ENCODE data around the gene TMEM183A.

The TMEM183A gene

DNA sequence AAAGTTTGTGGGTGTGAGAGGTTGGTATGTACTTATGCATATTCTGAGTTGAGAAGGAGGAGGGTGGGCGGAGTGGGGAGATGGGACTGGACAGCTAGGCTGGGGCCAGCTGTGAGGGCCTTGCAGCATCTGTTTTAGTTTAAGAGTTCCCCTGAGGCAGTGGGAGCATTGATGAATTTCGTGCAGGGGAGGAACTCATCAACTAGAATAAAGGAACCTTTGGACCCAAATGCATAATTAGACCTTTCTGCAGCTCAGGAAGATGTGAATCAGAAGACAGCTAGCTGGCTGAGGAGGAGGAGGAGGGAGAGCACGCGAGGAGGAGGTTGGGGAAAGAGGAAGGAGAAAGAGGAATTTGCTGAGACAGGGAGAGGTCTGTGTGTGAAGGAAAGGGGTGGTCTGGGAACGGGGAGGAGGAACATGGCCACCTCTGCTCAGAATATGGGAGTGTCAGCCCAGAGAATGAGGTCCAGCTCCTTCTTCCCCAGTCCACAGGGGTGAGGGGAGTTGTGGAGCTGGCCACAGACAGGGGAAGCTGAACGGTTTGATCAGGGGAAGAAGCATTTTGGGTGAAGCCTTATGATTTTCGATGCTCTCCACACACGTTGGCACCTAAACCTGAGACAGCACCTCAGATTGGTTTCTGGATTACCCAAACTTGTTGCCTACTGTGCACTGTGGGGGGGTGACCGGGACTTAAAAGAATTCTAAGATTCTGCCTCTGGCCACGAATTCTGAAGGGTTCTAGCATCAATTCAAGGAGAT, 50.9 kb downstream of the TMEM183A start:
- H3K27me3 ChIP-seq (ENCODE audit: control insufficient read depth in 1 of 2, insufficient read depth in 2 of 2, low read length in 2 of 2): no peaks in the 10 kb centered on the region

DNA sequence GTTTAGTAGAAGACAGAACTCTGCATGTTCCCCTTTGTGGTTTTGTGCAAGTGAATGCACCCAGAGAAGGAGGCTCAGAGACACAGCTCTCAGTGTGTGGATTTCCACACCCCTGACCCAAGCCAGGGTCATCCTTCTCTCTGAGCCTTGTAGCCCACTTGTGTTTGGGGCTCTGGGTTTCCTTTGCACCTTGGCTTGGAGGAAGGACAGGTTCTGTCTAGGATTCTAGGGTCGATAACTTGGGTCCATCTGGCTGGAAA, 51.4 kb downstream of the TMEM183A start:
- Histone ChIP-seq H3K9ac (ENCODE audit: low read length in 2 of 2) (no peak overlapping the region), H3K27ac (ENCODE audit: low read length) (no peak overlapping the region), H3K4me3 (ENCODE audit: low read length in 2 of 2) (no peak overlapping the region), H3K9me3 (ENCODE audit: control insufficient read depth in 2 of 2, low read length in 2 of 2) (no peaks in the 10 kb centered on the region), H3K4me1 (ENCODE audit: control insufficient read depth, insufficient read depth, low read length) (no peaks in the 10 kb centered on the region), H3K36me3 (ENCODE audit: control insufficient read depth in 2 of 2, insufficient read depth in 2 of 2, low read length in 2 of 2) (peaks cover 0 to 4% of the 10 kb centered on the region in 2 donors), H3K27me3 (ENCODE audit: control insufficient read depth in 1 of 2, insufficient read depth in 2 of 2, low read length in 2 of 2) (no peaks in the 10 kb centered on the region)

More for the DNA sequence above, 50.9 kb downstream of the TMEM183A start:
- peaks cover 0 to 4% of the 10 kb centered on the region in 2 donors for H3K36me3 ChIP-seq (ENCODE audit: control insufficient read depth in 2 of 2, insufficient read depth in 2 of 2, low read length in 2 of 2)
- no peak overlapping the region for H3K9ac ChIP-seq (ENCODE audit: low read length in 2 of 2)
- no peak overlapping the region for H3K27ac ChIP-seq (ENCODE audit: low read length)
- H3K4me1 ChIP-seq (ENCODE audit: control insufficient read depth, insufficient read depth, low read length): no peaks in the 10 kb centered on the region
- no peak overlapping the region for H3K4me3 ChIP-seq (ENCODE audit: low read length in 2 of 2)
- H3K9me3 ChIP-seq (ENCODE audit: control insufficient read depth in 2 of 2, low read length in 2 of 2): no peaks in the 10 kb centered on the region

DNA sequence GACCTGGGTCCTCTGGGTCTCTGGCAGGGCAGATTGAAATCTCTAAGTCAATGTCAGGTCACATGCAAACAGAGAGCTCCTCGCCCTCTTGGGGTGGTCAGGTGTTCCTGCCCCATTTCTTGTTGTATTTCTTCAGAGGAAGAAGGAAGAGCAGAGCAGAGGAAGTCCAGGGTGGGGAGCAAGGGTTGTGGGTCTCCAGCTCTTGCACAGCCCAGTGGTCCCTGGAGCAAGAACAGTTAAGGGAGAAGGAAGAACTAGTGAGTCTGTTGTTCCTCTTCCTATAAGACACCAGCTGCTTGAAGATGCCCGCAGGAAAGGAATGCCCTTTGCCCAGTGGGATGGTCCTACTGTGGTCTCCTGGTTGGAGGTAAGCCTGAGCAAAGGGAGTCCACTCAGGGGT, 52.3 kb downstream of the TMEM183A start:
- no peaks in the 10 kb centered on the region for H3K9me3 ChIP-seq (ENCODE audit: control insufficient read depth in 2 of 2, low read length in 2 of 2)
- no peak overlapping the region for H3K27ac ChIP-seq (ENCODE audit: low read length)
- H3K27me3 ChIP-seq (ENCODE audit: control insufficient read depth in 1 of 2, insufficient read depth in 2 of 2, low read length in 2 of 2): no peaks in the 10 kb centered on the region
- H3K4me1 ChIP-seq (ENCODE audit: control insufficient read depth, insufficient read depth, low read length): no peaks in the 10 kb centered on the region
- no peak overlapping the region for H3K4me3 ChIP-seq (ENCODE audit: low read length in 2 of 2)
- H3K36me3 ChIP-seq (ENCODE audit: control insufficient read depth in 2 of 2, insufficient read depth in 2 of 2, low read length in 2 of 2): peaks cover 0 to 4% of the 10 kb centered on the region in 2 donors
- H3K9ac ChIP-seq (ENCODE audit: low read length in 2 of 2): no peak overlapping the region

DNA sequence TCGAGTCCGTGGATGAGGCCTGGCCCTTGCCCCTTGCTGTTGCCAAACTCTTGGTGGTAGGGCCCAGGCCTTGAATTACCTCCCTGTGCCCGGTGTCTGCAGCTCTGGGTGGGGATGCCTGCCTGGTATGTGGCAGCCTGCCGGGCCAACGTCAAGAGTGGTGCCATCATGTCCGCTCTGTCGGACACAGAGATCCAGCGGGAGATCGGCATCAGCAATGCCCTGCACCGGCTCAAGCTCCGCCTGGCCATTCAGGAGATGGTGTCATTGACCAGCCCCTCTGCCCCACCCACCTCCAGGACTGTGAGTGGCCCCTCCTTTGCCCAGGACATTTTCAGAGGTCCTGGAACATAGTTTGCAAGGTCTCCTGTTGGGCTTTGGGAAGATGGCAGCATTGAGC, 52.9 kb downstream of the TMEM183A start:
- no peaks in the 10 kb centered on the region for H3K4me1 ChIP-seq (ENCODE audit: control insufficient read depth, insufficient read depth, low read length)
- H3K27ac ChIP-seq (ENCODE audit: low read length): no peak overlapping the region
- H3K9me3 ChIP-seq (ENCODE audit: control insufficient read depth in 2 of 2, low read length in 2 of 2): no peaks in the 10 kb centered on the region
- H3K4me3 ChIP-seq (ENCODE audit: low read length in 2 of 2): no peak overlapping the region
- no peaks in the 10 kb centered on the region for H3K27me3 ChIP-seq (ENCODE audit: control insufficient read depth in 1 of 2, insufficient read depth in 2 of 2, low read length in 2 of 2)
- no peak overlapping the region for H3K9ac ChIP-seq (ENCODE audit: low read length in 2 of 2)
- peaks cover 0 to 4% of the 10 kb centered on the region in 2 donors for H3K36me3 ChIP-seq (ENCODE audit: control insufficient read depth in 2 of 2, insufficient read depth in 2 of 2, low read length in 2 of 2)

DNA sequence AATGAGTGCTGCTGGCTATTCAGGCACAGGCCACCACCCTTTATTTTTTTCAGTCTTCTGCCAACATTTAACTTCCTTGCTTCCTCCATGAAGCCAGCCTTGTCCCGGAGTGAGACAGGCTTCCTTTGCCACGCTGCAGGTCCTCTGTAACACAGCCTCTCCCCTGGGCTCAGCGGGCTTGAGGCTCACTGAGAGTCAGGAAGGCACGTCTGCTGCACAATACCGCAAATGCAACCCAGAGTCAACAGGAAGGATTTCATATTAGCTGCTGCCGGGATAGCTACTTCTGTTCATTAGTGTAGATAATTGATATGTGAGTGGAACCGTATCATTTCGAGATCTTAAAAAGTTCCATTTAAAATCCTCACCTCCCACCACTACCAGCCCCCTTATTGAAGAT, 56.1 kb downstream of the TMEM183A start:
- Histone ChIP-seq H3K9me3 (ENCODE audit: control insufficient read depth in 2 of 2, low read length in 2 of 2) (no peaks in the 10 kb centered on the region), H3K9ac (ENCODE audit: low read length in 2 of 2) (no peak overlapping the region), H3K4me1 (ENCODE audit: control insufficient read depth, insufficient read depth, low read length) (peaks cover 9% of the 10 kb centered on the region), H3K27ac (ENCODE audit: low read length) (no peak overlapping the region), H3K36me3 (ENCODE audit: control insufficient read depth in 2 of 2, insufficient read depth in 2 of 2, low read length in 2 of 2) (no peaks in the 10 kb centered on the region), H3K4me3 (ENCODE audit: low read length in 2 of 2) (no peak overlapping the region), H3K27me3 (ENCODE audit: control insufficient read depth in 1 of 2, insufficient read depth in 2 of 2, low read length in 2 of 2) (no peaks in the 10 kb centered on the region)

DNA sequence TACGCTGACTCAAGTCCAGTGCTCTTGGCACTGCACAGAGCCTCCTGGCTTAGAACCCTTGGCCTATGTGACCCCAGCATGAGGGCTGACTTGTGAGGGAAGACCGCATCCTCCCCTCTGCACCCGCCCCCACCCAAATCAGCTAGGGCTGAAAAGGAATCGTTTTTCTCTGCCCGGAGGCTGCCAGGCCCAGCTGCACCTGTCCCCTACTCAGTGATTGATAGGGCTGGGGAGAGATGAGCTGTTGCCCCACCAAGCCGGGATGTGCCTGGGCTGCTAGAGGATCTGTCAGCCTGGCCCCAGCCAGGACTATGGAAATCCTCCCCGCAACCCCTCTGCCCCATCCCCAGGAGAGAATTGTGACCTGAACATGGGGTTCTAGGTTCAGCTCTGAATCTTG, 58.0 kb downstream of the TMEM183A start:
- no peaks in the 10 kb centered on the region for H3K9me3 ChIP-seq (ENCODE audit: control insufficient read depth in 2 of 2, low read length in 2 of 2)
- no peaks in the 10 kb centered on the region for H3K27me3 ChIP-seq (ENCODE audit: control insufficient read depth in 1 of 2, insufficient read depth in 2 of 2, low read length in 2 of 2)
- H3K4me1 ChIP-seq (ENCODE audit: control insufficient read depth, insufficient read depth, low read length): peaks cover 16% of the 10 kb centered on the region
- no peak overlapping the region for H3K9ac ChIP-seq (ENCODE audit: low read length in 2 of 2)
- H3K27ac ChIP-seq (ENCODE audit: low read length): no peak overlapping the region
- H3K36me3 ChIP-seq (ENCODE audit: control insufficient read depth in 2 of 2, insufficient read depth in 2 of 2, low read length in 2 of 2): no peaks in the 10 kb centered on the region
- no peak overlapping the region for H3K4me3 ChIP-seq (ENCODE audit: low read length in 2 of 2)

DNA sequence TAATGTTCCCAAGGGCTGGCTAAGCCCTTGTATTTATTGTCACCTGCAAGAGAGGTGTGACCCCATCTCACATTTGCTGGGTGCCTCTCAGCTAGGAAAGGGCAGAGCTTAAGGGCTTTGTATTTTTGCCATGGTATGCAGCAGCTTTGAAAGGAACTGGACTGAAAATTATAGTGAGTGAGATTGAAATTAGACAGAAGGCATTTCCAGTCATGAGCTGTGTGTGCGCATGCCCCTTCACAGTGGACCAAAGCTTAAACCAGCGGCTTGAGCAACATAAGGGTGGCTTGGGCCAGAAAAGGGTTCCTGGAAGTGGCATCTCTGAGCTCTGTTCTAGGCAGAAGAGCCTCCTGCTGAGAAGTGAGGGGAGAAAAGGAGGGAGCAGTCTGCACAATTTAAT, 58.8 kb downstream of the TMEM183A start:
- Histone ChIP-seq H3K27me3 (ENCODE audit: control insufficient read depth in 1 of 2, insufficient read depth in 2 of 2, low read length in 2 of 2) (no peaks in the 10 kb centered on the region), H3K9me3 (ENCODE audit: control insufficient read depth in 2 of 2, low read length in 2 of 2) (no peaks in the 10 kb centered on the region), H3K4me1 (ENCODE audit: control insufficient read depth, insufficient read depth, low read length) (peaks cover 16% of the 10 kb centered on the region), H3K4me3 (ENCODE audit: low read length in 2 of 2) (no peak overlapping the region), H3K36me3 (ENCODE audit: control insufficient read depth in 2 of 2, insufficient read depth in 2 of 2, low read length in 2 of 2) (no peaks in the 10 kb centered on the region), H3K27ac (ENCODE audit: low read length) (no peak overlapping the region), H3K9ac (ENCODE audit: low read length in 2 of 2) (no peak overlapping the region)

DNA sequence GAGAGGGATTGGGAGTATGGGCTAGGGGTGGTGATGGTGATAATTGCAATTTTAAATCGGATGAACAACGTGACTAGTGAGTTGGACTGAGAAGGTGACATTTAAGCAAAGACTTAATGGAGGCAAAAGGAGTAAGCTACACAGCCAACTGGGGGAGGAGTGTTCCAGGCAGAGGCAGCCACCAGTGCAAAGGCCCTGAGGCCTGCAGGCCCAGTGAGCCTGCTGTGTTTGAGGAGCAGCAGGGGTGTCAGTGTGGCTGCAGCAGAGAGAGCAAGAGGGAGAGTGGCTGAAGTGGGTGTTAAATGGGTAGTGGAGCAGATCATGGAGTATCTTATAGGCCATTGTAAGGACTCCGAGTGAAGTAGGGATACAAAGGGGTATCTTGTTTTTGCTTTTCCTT, 59.8 kb downstream of the TMEM183A start:
- no peaks in the 10 kb centered on the region for H3K27me3 ChIP-seq (ENCODE audit: control insufficient read depth in 1 of 2, insufficient read depth in 2 of 2, low read length in 2 of 2)
- H3K9ac ChIP-seq (ENCODE audit: low read length in 2 of 2): no peak overlapping the region
- H3K9me3 ChIP-seq (ENCODE audit: control insufficient read depth in 2 of 2, low read length in 2 of 2): no peaks in the 10 kb centered on the region
- H3K4me1 ChIP-seq (ENCODE audit: control insufficient read depth, insufficient read depth, low read length): peaks cover 16% of the 10 kb centered on the region
- H3K27ac ChIP-seq (ENCODE audit: low read length): no peak overlapping the region
- no peak overlapping the region for H3K4me3 ChIP-seq (ENCODE audit: low read length in 2 of 2)
- no peaks in the 10 kb centered on the region for H3K36me3 ChIP-seq (ENCODE audit: control insufficient read depth in 2 of 2, insufficient read depth in 2 of 2, low read length in 2 of 2)

DNA sequence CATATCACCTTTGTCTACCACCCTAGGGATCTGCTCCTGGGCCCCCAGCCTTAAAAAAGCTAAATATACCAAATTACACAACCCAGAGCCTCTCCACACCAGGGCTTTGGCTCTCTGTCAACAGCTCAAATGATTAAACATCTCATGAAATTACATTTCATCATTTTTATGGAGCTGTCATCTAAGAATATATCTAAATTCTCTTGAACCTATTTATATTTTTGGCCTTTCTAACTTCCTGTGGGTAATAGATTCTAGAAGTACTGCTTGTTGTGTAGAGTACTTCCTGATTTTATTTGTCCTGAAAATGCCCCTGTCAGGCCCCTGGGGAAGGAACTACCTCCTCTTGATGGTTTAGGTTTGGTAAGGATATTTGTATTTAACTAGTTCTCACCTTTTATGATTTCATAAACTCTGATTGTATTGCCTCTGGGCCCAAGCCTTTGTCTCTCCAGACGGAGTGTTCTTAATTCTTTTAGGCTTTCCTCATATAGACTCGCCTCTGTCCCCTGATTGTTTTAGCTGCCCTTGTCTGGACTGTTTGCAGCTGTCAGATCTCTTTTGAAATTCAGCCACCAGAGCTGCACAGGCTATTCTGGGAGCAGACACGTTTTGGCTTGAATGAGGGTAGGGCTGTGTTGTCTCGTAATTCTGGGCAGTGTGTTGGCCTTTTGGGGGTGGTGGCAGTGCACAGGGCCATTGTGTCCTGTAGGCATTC, 62.0 kb downstream of the TMEM183A start:
- Histone ChIP-seq H3K9ac (ENCODE audit: low read length in 2 of 2) (peak overlapping the region in 1 of 2 donors; percentile 47), H3K27me3 (ENCODE audit: control insufficient read depth in 1 of 2, insufficient read depth in 2 of 2, low read length in 2 of 2) (no peaks in the 10 kb centered on the region), H3K4me1 (ENCODE audit: control insufficient read depth, insufficient read depth, low read length) (peaks cover 16% of the 10 kb centered on the region), H3K36me3 (ENCODE audit: control insufficient read depth in 2 of 2, insufficient read depth in 2 of 2, low read length in 2 of 2) (no peaks in the 10 kb centered on the region), H3K4me3 (ENCODE audit: low read length in 2 of 2) (peak overlapping the region in 1 of 2 donors; percentile 20), H3K9me3 (ENCODE audit: control insufficient read depth in 2 of 2, low read length in 2 of 2) (no peaks in the 10 kb centered on the region), H3K27ac (ENCODE audit: low read length) (peak overlapping the region; percentile 1)

DNA sequence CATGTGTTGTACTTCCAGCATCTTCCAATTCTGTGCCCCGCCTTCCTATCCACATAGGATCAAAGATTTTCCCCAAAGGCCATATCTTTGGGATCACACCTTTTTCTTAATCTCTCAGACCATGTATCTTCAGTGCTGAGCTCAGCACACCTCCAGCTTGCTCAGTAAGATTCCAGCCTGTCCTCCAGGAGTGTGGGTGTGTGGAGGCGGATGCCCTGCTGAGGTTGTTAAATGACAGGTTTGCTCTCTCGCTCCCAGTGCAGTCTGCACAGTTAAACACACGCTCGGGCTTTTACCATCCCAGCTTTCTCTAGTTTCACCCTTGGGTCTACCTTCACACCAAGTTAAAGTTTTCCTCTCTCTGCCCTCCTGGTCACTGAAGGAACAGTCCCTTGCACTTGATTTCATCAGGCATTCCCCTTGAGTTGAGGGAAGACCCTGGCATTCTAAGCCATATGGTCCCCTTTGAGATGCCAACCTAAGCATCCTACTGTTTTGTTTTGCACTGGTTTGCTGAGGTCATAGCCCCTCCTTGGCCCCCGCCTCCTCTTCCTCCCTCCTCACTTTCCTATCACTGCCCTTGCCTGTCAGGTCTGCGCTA, 64.9 kb downstream of the TMEM183A start:
- no peak overlapping the region for H3K4me3 ChIP-seq (ENCODE audit: low read length in 2 of 2)
- peaks cover 22% of the 10 kb centered on the region for H3K4me1 ChIP-seq (ENCODE audit: control insufficient read depth, insufficient read depth, low read length)
- no peaks in the 10 kb centered on the region for H3K36me3 ChIP-seq (ENCODE audit: control insufficient read depth in 2 of 2, insufficient read depth in 2 of 2, low read length in 2 of 2)
- no peak overlapping the region for H3K27ac ChIP-seq (ENCODE audit: low read length)
- no peak overlapping the region for H3K9ac ChIP-seq (ENCODE audit: low read length in 2 of 2)
- H3K9me3 ChIP-seq (ENCODE audit: control insufficient read depth in 2 of 2, low read length in 2 of 2): no peaks in the 10 kb centered on the region
- peaks cover 4 to 7% of the 10 kb centered on the region in 2 donors for H3K27me3 ChIP-seq (ENCODE audit: control insufficient read depth in 1 of 2, insufficient read depth in 2 of 2, low read length in 2 of 2)

DNA sequence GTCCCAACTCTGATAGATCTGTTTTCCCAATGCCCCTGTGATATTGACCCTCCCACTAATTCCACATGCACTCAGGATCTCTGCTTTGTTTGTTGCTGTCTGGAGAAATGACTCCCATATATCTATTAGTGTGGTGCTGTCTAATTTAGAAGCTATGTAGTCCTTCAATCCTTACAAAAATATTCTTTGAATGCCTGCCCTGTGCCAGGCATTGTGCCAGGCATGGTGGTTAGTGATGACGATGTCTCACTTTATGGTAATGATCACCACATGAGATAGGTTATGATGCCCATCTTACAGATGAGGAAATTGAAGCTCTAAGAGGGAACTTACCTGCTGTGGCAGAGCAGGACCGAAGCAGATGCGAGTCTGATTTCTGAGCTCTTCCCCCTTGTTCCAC, 65.7 kb downstream of the TMEM183A start:
- no peaks in the 10 kb centered on the region for H3K36me3 ChIP-seq (ENCODE audit: control insufficient read depth in 2 of 2, insufficient read depth in 2 of 2, low read length in 2 of 2)
- H3K27me3 ChIP-seq (ENCODE audit: control insufficient read depth in 1 of 2, insufficient read depth in 2 of 2, low read length in 2 of 2): peaks cover 4 to 7% of the 10 kb centered on the region in 2 donors
- no peak overlapping the region for H3K27ac ChIP-seq (ENCODE audit: low read length)
- H3K4me3 ChIP-seq (ENCODE audit: low read length in 2 of 2): no peak overlapping the region
- H3K9me3 ChIP-seq (ENCODE audit: control insufficient read depth in 2 of 2, low read length in 2 of 2): no peaks in the 10 kb centered on the region
- peaks cover 17% of the 10 kb centered on the region for H3K4me1 ChIP-seq (ENCODE audit: control insufficient read depth, insufficient read depth, low read length)
- H3K9ac ChIP-seq (ENCODE audit: low read length in 2 of 2): no peak overlapping the region

Measured in stomach smooth muscle (tissue), 2 donors.